Prostate gland (tissue), 2 donors: Measurements from ENCODE around the gene ABHD15. TPM values are rescaled to one million over a fixed set of nuclear protein-coding genes. Genes with fewer than 3 reads are reported as not detected.

ENCODE experiments used
- DNase-seq: peaks from one replicate; pipeline ENCODE4 v3.0.0-alpha.2; 2019; ENCODE audit warnings: low spot score
- H3K27ac ChIP-seq, 2 donors: fragments of 200-600 bp; sonication (generic); 2 replicates each; pipeline ENCODE4 v1.5.1; 2017 to 2019
- H3K27me3 ChIP-seq: fragments of 200-600 bp; sonication (generic); replicated peaks from 2 replicates; pipeline ENCODE4 v1.5.1; 2019; ENCODE audit not compliant: insufficient read depth
- H3K36me3 ChIP-seq, 2 donors: fragments of 200-600 bp; sonication (generic); 1 replicate in 1 of 2; 2 replicates in 1 of 2; pipeline versions ENCODE4 v1.5.1 to v1.8.1; 2017 to 2019
- H3K4me1 ChIP-seq: fragments of 200-600 bp; sonication (generic); replicated peaks from 2 replicates; pipeline ENCODE4 v1.5.1; 2019
- H3K4me3 ChIP-seq, 2 donors: fragments of 200-600 bp; sonication (generic); 2 replicates each; pipeline ENCODE4 v1.5.1; 2017 to 2019
- H3K9me3 ChIP-seq: fragments of 200-600 bp; sonication (generic); 2 replicates; pipeline ENCODE4 v1.5.1; 2017
- POLR2A ChIP-seq: fragments of 450-650 bp; IDR thresholded peaks from one replicate; pipeline ENCODE4 v1.6.1; 2016; ENCODE audit warnings: antibody characterized with exemption, mild to moderate bottlenecking
- POLR2AphosphoS5 ChIP-seq: sonication (generic); formaldehyde crosslinking; IDR thresholded peaks from one replicate; pipeline ENCODE4 v1.6.1; 2017; ENCODE audit warnings: antibody characterized with exemption
- WGBS: methylation state at CpG from one replicate; pipeline ENCODE4 v1.1.5; 2018; 5-methylcytosine and 5-hydroxymethylcytosine counted together
- intact Hi-C: fragments of 100-400 bp; cut with DNase I; formaldehyde crosslinking; loops from one replicate; pipeline ENCODE4 v1.14.2; 2022
- total RNA-seq, 2 donors: library from RNA; depleted of rRNA; stranded (reverse); fragments of >200 nt; gene quantifications; one replicate each; pipeline ENCODE4 v1.1.0, GENCODE V29; 2016
- TF ChIP-seq, protein P1 (sequence below), 4 experiments: fragments of 200-600 bp in 2 of 4; fragments of 450-650 bp in 2 of 4; sonication (generic) in 2 of 4; IDR thresholded peaks; 1 replicate in 3 of 4; 2 replicates in 1 of 4; pipeline ENCODE4 v1.5.1; 2016 to 2019; ENCODE audit warnings: antibody characterized with exemption in 4 of 4, mild to moderate bottlenecking in 2 of 4, moderate library complexity in 2 of 4

Gene ABHD15
- total RNA-seq, 2 donors from 2014 or later, result 9.1 to 14.8 TPM

DNA sequence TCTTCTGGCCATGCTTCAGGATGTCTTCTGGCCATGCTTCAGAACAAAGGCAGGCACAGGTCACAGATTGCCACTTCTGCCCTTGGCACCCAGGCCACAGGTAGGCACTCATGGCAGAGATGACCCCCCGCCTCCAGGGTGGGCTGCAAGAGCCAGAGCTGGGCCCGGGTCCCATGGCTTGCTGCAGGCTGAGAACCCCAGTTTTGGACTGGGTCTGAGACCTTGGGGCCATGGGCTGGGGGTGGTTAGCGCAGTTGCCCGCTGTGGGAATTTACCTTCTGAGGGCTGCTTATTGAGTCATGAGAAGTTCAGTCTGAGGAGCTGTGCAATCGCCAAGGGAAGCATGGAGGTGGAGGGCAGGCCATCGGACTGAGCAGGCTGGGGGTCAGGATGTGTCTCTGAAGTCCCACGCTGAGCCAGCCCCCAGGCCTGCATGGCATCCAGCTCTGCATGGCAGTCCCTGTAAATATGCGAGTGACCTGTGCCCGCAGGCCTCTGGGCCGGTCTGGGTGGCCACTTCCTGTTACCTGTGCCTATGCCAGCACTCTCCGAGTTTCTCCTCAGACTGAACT, 27.8 kb upstream of the ABHD15 start:
- DNase-seq, result no peak
- TF ChIP-seq POLR2AphosphoS5 (no peak), POLR2A (no peak)
- Histone ChIP-seq H3K36me3 (no peaks in the 10 kb centered on the region), H3K9me3 (no peaks in the 10 kb centered on the region), H3K27me3 (no peaks in the 10 kb centered on the region), H3K4me3 (no peak overlapping the region), H3K4me1 (peaks cover 16% of the 10 kb centered on the region), H3K27ac (no peak overlapping the region)
- 89% methylated on average over 11 of the region's 11 CpGs for WGBS
- intact Hi-C loops, result no loop called here

DNA sequence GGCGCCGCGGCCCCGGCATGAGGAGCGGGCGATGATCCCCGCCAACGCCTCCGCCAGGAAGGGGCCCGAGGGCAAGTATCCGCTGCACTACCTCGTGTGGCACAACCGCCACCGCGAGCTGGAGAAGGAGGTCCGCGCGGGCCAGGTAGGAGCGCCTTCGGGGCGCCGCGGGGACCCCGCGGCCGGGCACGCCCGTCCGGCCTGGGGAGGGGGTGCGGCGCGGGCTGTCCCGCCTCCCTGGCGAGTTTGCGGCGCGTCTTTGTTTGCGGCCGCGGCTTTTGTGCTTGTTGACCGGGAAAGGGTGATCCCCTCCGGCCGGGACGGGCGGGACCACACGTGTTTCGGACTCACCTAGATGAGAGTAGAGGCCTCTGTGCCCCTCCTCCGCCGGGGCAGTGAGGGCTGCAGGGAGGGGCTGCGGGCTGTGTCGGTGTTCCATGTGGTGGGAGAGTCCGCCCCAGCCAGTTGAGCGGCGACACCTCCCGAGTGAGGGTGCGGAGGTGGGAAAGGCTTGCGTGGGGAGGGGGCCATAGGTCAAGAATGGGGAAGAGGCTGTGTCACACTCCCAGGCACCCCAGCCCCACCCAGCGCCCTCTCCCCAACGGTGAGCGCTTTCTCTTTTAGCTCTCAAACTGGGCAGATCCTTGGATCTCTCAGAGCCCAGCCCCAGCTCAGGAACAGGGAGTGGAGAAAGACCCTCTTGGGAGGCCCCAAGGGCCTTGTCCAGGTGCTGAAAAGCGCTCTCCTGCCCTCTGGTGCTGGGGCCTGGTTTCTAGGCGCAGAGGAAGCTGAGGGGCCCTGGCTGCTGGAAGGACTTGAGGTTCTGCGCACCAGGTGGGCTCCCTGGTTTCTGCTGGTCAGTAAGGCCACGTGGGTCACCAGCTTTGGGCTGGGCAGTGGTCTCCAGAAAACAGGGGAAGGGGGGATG, 27.0 kb upstream of the ABHD15 start:
- no peak overlapping the region for H3K27ac ChIP-seq
- no peaks in the 10 kb centered on the region for H3K27me3 ChIP-seq
- TF ChIP-seq, protein P1, sequence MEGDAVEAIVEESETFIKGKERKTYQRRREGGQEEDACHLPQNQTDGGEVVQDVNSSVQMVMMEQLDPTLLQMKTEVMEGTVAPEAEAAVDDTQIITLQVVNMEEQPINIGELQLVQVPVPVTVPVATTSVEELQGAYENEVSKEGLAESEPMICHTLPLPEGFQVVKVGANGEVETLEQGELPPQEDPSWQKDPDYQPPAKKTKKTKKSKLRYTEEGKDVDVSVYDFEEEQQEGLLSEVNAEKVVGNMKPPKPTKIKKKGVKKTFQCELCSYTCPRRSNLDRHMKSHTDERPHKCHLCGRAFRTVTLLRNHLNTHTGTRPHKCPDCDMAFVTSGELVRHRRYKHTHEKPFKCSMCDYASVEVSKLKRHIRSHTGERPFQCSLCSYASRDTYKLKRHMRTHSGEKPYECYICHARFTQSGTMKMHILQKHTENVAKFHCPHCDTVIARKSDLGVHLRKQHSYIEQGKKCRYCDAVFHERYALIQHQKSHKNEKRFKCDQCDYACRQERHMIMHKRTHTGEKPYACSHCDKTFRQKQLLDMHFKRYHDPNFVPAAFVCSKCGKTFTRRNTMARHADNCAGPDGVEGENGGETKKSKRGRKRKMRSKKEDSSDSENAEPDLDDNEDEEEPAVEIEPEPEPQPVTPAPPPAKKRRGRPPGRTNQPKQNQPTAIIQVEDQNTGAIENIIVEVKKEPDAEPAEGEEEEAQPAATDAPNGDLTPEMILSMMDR (IDR thresholded peaks at IDR 0.05), result peak in 1 of 4 experiments; percentile 28
- TF ChIP-seq POLR2A, result peak; percentile 13
- TF ChIP-seq POLR2AphosphoS5, result no peak
- H3K4me1 ChIP-seq, result peaks cover 16% of the 10 kb centered on the region
- H3K4me3 ChIP-seq, result peak overlapping the region; percentile 56 to 60
- H3K36me3 ChIP-seq, result no peaks in the 10 kb centered on the region
- no peaks in the 10 kb centered on the region for H3K9me3 ChIP-seq
- WGBS, result 11% methylated on average over 37 of the region's 64 CpGs
- intact Hi-C loops, result no loop called here
- DNase-seq, result no peak

DNA sequence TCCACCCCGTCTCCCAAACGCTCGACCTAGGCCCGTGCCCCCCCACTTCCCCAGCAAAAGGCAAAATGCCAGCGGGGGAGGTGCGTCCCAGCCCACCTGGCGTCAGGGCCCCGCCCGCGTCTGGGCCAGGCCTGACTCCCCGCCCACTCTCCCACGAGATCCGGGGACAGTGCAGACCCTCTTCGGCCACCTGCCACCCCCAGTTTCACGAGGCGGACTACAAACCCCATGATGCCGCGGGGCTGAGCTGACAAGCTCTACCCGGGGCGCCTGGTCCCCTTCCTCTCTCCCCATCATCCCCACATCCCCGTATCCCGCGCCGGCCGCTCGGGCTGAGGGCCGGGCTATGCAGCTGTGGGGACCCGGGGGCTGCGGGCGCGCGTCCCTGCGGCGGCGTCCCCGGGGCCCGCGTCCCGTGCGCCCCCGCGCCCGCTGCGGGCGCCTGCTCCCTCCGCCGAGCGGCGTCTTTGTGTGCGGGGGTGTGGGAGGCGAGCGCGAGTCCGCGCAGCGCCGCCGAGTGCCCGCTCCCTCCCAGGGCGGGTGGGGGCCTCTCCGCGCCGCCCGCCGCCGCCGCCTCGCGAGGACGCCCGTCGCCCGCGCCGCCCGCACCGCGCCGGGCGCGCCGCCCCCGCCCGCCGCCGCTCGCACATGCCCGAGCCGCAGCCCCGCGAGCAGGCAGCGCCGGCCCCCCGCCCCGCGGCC, 26.2 kb upstream of the ABHD15 start, which contains the start of gene ANKRD13B:
ANKRD13B (plus strand) TSS at position 283 of the 702 bp plus-strand sequence. CDS start 490 bp downstream, outside the sequence.
- no peak for DNase-seq
- Histone ChIP-seq H3K4me1 (peaks cover 18% of the 10 kb centered on the region), H3K4me3 (peak within 1 kb of the TSS; percentile 56 to 60), H3K9me3 (no peaks in the 10 kb centered on the region), H3K27ac (peak within 1 kb of the TSS; percentile 48 to 77), H3K27me3 (no peaks in the 10 kb centered on the region), H3K36me3 (no peaks in the 10 kb centered on the region)
- TF ChIP-seq, protein P1 (IDR thresholded peaks at IDR 0.05), result no peak
- TF ChIP-seq POLR2AphosphoS5 (no peak), POLR2A (no peak)
- intact Hi-C loops, result no loop called here
- under 1% methylated on average over 62 of the region's 96 CpGs for WGBS

DNA sequence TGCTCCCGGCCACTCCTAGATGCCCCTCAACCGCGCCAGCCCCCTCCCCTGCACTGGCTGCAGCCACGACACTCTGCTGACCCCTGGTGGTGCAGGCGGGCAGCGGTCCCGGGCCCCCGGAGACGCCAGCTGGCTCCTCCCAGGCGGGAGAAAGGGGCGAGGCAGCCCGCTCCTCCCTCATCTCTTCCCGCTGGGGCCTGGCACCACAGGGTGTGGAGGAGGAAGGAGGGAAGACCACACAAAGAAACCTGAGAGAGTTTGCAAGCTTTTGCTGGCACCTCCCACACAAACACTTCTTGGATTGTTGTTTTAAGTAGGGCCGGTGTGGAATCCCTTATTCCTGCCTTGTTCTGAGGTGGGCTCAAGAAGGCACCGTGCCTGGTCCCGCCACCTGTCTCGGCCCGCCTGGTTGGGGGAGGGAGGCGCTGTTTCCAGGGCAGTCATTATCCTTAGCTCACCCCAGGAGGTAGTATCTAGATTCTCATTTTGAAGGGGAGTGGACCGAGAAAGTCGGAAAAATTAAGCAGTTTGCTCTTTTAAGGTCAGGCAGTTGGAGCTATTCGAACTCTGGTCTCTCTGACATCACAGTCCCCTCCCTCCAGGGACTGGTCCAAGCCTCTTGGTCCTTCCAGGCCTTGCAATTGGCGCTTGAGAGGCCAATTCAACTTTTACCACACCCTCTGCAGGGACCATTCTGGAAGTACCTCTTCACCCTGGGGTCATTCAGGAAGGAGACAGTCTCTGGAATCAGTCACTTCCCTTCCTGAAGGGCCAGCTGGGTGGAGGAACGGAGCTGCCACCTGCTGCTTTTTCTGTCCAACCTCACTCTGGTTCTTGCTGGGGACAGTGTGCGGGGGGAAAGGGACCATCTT, 25.1 kb upstream of the ABHD15 start:
- peak; percentile 83 for DNase-seq
- intact Hi-C loops, result loop anchor here (2.0 kb wide), 1 partner anchor 339 kb away; the partner anchor contains the start of gene SSH2
- Histone ChIP-seq H3K36me3 (no peaks in the 10 kb centered on the region), H3K4me3 (peak overlapping the region in 1 of 2 donors; percentile 10), H3K27ac (peak overlapping the region; percentile 48 to 77), H3K9me3 (no peaks in the 10 kb centered on the region), H3K4me1 (peaks cover 24% of the 10 kb centered on the region), H3K27me3 (no peaks in the 10 kb centered on the region)
- TF ChIP-seq, protein P1 (IDR thresholded peaks at IDR 0.05), result peak; percentile 83 to 97 (median 92)
- peak; percentile 83 for TF ChIP-seq POLR2AphosphoS5
- TF ChIP-seq POLR2A, result peak; percentile 58
- WGBS, result 10% methylated on average over 25 of the region's 25 CpGs
